Fibroblast of upper back skin (primary cell): ENCODE data around the gene C2CD4C.
"Not testable (repeated sequence)": the region's sequence is repeated elsewhere in the genome, so short reads cannot be mapped to it uniquely, and the experiment has no call there.

Source experiments
- DNase-seq: peaks from one replicate; pipeline ENCODE4 v3.0.0-alpha.2; 2013

C2CD4C gene

GRCh38 chr19:362154-362553 is 46.8 kb downstream of the C2CD4C start:
- no peak for DNase-seq

- no peak for DNase-seq
These were observed 49.4 kb downstream of the C2CD4C start for GRCh38 chr19:359653-359925.

- not testable (repeated sequence) for DNase-seq
These were observed 53.4 kb downstream of the C2CD4C start for GRCh38 chr19:355536-355935.
